NCI-H1436 treated with DMSO at 0.1 percent for 48 hours (cell line): ENCODE data around the gene INTS12.
"Not testable (repeated sequence)": the region's sequence is repeated elsewhere in the genome, so short reads cannot be mapped to it uniquely, and the experiment has no call there.

Experiments used
- DNase-seq: peaks from one replicate; lab custom pipeline; 2025; lab: John Stamatoyannopoulos, UW

Gene INTS12, protein sequence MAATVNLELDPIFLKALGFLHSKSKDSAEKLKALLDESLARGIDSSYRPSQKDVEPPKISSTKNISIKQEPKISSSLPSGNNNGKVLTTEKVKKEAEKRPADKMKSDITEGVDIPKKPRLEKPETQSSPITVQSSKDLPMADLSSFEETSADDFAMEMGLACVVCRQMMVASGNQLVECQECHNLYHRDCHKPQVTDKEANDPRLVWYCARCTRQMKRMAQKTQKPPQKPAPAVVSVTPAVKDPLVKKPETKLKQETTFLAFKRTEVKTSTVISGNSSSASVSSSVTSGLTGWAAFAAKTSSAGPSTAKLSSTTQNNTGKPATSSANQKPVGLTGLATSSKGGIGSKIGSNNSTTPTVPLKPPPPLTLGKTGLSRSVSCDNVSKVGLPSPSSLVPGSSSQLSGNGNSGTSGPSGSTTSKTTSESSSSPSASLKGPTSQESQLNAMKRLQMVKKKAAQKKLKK

GRCh38 chr4:105708181-105709080 lies at the start of gene INTS12, which contains the start of gene GSTCD:
INTS12 (minus strand) TSS chr4:105708689; CDS start chr4:105700005, 8,684 bp downstream.
GSTCD (plus strand) TSS chr4:105708784; CDS start chr4:105717614, 8,830 bp downstream.
- DNase-seq, result peak; percentile 54

- DNase-seq, result no peak
Observed at GRCh38 chr4:105755375-105755774, 46.9 kb upstream of the INTS12 start.

DNA sequence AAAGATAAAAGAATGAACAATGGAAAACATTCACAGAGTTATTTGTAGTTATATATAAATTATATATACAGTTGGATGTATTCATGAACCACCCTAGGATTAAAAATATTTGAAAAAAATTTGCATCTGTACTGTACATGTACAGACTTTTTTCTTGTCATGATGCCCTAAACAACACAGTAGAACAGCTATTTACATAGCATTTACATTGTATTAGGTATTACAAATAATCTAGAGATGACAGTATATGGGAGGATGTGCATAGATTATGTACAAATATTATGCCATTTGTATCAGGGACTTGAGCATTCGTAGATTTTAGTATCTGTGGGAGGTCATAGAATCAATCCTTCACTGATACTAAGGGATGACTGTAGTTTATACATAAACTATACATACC lies 44.9 kb upstream of the INTS12 start:
- no peak for DNase-seq

GRCh38 chr4:105751718-105752299 lies 43.3 kb upstream of the INTS12 start:
- no peak for DNase-seq

DNA sequence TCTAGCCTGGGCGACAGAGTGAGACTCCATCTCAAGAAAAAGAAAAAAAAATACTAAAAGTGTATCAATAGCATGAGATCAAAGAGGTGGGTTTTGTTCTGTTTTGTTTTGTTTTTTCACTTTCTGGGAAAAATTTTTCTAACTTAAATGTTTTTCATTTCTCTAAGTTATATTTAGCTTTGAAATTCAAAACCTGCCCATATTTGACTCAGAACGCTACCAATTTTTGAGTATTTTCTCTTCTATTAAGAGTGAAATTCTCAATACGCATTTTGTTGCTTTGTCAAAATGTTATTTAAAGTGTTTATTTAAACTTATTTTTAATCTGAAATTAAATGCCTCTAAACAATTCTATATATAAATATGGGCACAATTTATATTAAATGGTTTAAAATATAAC lies 39.7 kb upstream of the INTS12 start:
- no peak for DNase-seq

- DNase-seq, result no peak
Observed at GRCh38 chr4:105741548-105741947, 33.1 kb upstream of the INTS12 start.

GRCh38 chr4:105735217-105735616 lies 26.7 kb upstream of the INTS12 start:
- not testable (repeated sequence) for DNase-seq

GRCh38 chr4:105729895-105730294 lies 21.4 kb upstream of the INTS12 start:
- not testable (repeated sequence) for DNase-seq

- no peak for DNase-seq
Observed at GRCh38 chr4:105725623-105726022, 17.1 kb upstream of the INTS12 start.

DNA sequence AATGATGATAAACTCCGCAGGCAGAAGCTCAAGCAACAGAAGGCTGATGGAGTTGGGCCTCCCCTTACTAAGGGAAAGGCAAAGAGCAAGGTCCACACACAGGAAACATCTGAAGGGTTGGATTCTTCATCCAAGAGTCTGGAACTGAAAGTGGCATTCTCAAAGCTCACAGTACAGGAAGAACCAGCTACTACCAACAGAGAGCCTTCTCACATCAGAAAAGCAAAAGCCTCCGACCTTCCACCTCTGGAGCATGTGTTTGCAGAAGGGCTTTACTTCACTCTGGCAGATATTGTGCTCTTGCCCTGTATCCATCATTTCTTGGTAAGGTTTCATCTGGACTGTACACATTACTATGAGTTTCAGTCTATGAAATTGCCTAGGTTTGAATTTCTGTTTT lies 10.7 kb upstream of the INTS12 start:
- no peak for DNase-seq

GRCh38 chr4:105715692-105716278 lies 7.3 kb upstream of the INTS12 start:
- DNase-seq, result no peak

GRCh38 chr4:105714932-105715331 lies 6.4 kb upstream of the INTS12 start:
- no peak for DNase-seq

DNA sequence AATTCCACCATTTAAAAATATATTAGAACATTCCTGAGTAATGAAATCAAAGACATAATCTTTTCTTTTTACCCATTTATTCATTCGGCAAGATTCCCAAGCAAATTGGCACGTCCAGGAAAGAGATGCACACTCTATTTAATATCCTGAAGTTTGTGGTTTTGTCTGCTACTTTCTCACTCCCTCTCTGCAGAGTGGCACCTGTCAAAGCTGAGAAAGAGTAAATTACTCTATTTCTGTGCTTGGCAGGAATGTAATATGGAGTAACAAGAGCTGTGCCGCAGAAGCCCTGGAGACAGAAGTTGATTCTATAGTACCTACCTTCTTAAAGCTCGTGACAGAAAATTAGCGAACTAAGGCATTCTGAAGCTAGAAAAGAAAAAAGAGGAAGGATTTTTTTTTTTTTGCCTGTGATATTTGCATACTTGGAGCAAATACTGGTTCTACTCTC lies 5.6 kb upstream of the INTS12 start:
- DNase-seq, result no peak

DNA sequence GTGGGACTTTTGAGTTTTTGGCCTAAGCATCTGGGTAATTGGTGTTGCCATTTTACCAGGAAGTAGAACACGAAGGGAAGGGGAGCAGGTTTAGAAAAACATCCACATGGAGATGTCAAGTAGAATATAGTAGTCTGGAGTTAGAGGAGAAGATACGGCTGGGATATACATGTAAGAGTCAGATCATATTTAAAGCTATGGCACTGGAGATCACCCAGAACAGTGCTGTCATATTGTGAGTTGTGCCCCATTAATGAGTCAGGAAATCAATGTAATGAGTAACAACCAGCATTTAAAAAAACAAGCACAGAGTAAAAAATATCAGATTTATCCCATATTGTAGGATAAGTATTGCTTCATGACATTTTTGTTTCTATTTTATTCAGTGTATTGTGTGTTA lies 4.3 kb upstream of the INTS12 start:
- DNase-seq, result no peak

- peak; percentile 52 for DNase-seq
Observed at GRCh38 chr4:105710678-105711077, 2.2 kb upstream of the INTS12 start.

- no peak for DNase-seq
Observed at GRCh38 chr4:105710012-105710600, 1.6 kb upstream of the INTS12 start.

DNA sequence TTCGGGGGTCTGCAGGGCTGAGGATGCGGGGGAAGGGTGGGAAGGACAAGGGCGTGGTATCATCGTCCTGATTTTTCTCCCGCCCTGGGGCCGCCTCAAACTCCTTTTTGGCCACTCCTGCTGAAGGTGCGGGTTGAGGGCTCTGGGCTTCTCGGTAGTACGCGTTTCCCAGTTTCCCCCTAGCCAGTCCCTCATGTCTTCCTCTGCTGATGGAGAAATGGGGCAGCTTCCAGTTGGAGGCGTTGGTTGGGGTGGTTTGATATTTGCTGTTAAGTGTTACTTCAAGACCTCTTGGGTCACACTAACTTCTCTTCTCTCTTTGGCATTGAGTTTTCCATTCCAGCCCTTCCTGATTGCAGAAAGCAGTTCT lies 577 bp upstream of the INTS12 start:
- DNase-seq, result no peak

- no peak for DNase-seq
Observed at GRCh38 chr4:105707782-105708180, 708 bp downstream of the INTS12 start.

DNA sequence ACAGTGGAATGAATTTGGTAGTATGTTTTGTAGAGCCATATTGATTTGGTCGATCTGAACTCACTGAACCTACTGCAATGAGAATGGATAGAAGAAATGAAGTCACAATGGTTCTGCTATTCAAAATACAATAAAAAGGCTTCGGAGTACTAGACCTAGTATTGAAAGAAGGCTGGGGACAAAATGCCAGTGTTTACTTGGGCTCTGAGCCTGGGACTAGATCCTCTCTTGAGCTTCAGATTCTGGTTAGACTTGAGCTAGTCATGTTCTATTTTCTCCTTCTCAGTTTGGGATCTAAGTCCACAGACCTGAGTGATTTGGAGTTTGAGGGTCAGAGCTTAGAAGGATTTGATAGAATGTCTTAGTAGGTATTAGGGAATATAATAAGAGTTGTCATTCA lies 9.9 kb downstream of the INTS12 start:
- DNase-seq, result no peak

DNA sequence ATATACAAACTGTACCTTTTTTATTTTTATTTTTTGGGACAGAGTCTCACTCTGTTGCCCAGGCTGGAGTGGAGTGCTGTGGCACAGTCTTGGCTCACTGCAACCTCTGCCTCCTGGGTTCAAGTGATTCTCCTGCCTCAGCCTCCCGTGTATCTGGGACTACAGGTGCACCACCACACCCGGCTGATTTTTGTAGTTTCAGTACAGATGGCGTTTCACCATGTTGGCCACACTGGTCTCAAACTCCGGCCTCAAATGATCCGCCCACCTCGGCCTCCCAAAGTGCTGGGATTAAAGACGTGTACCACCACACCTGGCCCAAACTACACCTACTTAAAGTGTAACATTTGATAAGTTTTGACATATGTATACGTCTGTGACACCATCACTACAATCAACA lies 12.7 kb downstream of the INTS12 start:
- DNase-seq, result not testable (repeated sequence)

DNA sequence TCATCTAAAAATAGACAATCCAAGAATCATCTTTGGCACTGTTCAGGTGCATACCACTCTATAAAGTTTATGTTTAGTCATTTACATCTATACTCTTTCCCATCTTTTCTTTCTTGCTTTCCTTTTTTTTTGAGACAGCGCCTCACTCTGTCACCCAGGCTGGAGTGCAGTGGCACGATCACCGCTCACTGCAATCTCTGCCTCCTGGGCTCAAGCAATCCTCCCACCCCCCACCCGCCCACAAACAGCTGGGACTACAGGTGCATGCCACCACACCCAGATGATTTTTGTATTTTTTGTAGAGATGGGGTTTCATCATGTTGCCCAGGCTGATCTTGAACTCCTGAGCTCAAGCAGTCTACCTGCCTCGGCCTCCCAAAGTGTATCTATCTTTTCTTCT lies 13.7 kb downstream of the INTS12 start:
- DNase-seq, result not testable (repeated sequence)

DNA sequence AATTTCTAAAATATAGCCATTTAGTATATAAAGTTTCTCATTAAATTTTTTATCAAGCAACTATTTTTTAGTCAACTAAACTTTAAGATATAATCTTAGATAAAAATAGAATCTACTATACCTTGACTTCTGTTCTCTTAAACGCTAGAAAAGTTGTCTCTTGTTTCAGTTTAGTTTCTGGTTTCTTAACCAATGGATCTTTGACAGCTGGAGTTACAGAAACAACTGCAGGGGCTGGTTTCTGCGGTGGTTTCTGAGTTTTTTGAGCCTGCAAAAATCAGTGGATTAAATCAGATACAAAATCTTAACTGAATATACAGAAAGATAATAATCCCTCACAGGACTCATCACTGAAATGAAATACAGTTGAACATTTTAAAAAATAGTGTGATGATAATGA lies 21.9 kb downstream of the INTS12 start:
- DNase-seq, result no peak
